22Rv1 (cell line): Measurements from ENCODE around the gene PTPRD.

ENCODE experiments used
- ZFX ChIP-seq: fragments of 450-650 bp; IDR thresholded peaks from 2 replicates; pipeline ENCODE4 v1.6.1; 2017; ENCODE audit warnings: antibody characterized with exemption, borderline replicate concordance
- TF ChIP-seq, protein P1 (sequence below): fragments of 450-650 bp; IDR thresholded peaks from 2 replicates; pipeline ENCODE4 v1.5.1; 2017; ENCODE audit warnings: mild to moderate bottlenecking

DNA sequence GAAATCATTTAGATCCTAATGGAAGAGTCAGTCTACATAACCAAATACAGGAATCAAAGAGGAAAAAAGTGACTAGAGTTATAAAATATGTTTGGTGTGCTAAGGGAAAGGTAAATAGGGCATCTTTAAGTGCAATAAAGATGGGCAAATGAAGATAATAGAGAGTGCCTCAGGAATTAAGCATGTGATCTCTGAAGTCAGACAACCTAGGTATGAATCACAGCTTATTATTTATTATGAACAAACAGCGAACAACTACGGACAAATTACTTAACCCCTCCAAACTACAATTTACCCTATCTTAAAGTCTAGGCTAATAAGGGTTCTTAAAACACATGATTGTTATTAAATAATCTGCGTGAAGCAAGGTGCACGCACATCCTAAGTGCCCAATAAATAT lies 1903.1 kb downstream of the PTPRD start:
- TF ChIP-seq, protein P1, sequence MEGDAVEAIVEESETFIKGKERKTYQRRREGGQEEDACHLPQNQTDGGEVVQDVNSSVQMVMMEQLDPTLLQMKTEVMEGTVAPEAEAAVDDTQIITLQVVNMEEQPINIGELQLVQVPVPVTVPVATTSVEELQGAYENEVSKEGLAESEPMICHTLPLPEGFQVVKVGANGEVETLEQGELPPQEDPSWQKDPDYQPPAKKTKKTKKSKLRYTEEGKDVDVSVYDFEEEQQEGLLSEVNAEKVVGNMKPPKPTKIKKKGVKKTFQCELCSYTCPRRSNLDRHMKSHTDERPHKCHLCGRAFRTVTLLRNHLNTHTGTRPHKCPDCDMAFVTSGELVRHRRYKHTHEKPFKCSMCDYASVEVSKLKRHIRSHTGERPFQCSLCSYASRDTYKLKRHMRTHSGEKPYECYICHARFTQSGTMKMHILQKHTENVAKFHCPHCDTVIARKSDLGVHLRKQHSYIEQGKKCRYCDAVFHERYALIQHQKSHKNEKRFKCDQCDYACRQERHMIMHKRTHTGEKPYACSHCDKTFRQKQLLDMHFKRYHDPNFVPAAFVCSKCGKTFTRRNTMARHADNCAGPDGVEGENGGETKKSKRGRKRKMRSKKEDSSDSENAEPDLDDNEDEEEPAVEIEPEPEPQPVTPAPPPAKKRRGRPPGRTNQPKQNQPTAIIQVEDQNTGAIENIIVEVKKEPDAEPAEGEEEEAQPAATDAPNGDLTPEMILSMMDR, result no peak
- no peak for TF ChIP-seq ZFX
